Left ventricle myocardium inferior (tissue), 1 donor: ENCODE measurements around the gene DCHS1. TPM values are rescaled to one million over a fixed set of nuclear protein-coding genes. Genes with fewer than 3 reads are reported as not detected.
A peak's percentile ranks its signal among the peaks of the same experiment; 100 is the strongest.

Experiments used
- DNase-seq: peaks from one replicate; pipeline ENCODE4 v3.0.0-alpha.2; 2020
- H3K27ac ChIP-seq: fragments of 200-600 bp; replicated peaks from 2 replicates; pipeline ENCODE4 v1.8.0; 2021
- H3K27me3 ChIP-seq: fragments of 200-600 bp; 2 replicates; pipeline ENCODE4 v1.8.0; 2021; ENCODE audit warnings: low read depth
- H3K36me3 ChIP-seq: fragments of 200-600 bp; 2 replicates; pipeline ENCODE4 v1.8.0; 2021
- H3K4me1 ChIP-seq: fragments of 200-600 bp; 2 replicates; pipeline ENCODE4 v1.8.0; 2021
- H3K4me3 ChIP-seq: fragments of 200-600 bp; 2 replicates; pipeline ENCODE4 v1.8.0; 2021; ENCODE audit warnings: mild to moderate bottlenecking, moderate library complexity
- H3K9me3 ChIP-seq: fragments of 200-600 bp; replicated peaks from 2 replicates; pipeline ENCODE4 v1.8.0; 2021
- intact Hi-C: fragments of 100-400 bp; cut with micrococcal nuclease; formaldehyde crosslinking; loops from one replicate; pipeline ENCODE4 v1.11.0; 2022
- total RNA-seq: library from RNA; stranded (reverse); fragmentation: NEBNext Ultra II Directional; extraction: Animal tissue kit (Norgen Biotek cat#: 25700); gene quantifications from one replicate; pipeline ENCODE4 v1.2.1, GENCODE V29; 2021
- TF ChIP-seq, protein P1 (sequence below): fragments of 200-600 bp; IDR thresholded peaks from 2 replicates; pipeline ENCODE4 v1.8.0; 2021; ENCODE audit warnings: antibody characterized with exemption, mild to moderate bottlenecking, borderline replicate concordance
- donor health status: DM: no; HTN: yes; CAD: no; lungs with severe emphysema.

Gene DCHS1
- total RNA-seq, 1 donor from 2014 or later: 9.5 TPM

DNA sequence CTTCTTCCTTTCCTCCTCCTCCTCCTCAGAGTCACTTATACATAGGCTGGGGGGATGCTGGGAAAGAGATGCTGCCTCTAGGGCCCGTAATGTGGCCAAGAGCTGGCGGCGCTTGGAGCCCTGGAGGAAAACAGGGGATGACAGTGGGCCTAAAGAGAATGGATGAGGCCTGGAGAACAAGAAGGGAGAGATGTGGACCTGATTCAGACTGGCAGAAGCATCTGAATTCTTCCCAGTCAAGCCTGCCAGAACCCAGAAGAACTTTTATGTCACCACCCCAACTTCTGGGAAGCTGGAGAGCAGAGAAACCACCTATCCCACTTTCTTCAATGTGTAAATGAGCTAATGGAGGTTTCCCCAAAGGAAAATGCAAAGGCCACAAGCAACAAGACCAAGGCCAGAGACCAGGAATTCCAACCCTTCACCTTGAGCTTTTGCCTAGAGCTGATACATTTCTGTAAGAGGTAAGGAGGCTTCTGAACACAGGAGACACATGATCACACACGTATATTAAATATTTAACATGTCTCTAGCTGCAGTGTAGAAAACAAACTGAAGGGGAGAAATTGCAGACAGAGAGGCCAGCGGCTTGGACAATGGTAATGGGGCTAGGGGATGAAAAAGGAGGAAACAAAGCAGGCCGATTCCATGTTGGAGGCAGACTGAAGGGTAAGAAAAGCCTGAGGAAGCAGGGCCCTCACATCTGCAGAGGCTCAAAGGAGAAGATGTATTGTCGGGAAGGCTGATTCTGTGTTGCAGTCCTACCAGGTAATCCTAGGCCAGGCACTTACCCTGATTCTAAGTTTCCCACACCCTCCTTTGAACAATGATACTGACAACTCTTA lies 53.3 kb downstream of the DCHS1 start:
- TF ChIP-seq, protein P1, sequence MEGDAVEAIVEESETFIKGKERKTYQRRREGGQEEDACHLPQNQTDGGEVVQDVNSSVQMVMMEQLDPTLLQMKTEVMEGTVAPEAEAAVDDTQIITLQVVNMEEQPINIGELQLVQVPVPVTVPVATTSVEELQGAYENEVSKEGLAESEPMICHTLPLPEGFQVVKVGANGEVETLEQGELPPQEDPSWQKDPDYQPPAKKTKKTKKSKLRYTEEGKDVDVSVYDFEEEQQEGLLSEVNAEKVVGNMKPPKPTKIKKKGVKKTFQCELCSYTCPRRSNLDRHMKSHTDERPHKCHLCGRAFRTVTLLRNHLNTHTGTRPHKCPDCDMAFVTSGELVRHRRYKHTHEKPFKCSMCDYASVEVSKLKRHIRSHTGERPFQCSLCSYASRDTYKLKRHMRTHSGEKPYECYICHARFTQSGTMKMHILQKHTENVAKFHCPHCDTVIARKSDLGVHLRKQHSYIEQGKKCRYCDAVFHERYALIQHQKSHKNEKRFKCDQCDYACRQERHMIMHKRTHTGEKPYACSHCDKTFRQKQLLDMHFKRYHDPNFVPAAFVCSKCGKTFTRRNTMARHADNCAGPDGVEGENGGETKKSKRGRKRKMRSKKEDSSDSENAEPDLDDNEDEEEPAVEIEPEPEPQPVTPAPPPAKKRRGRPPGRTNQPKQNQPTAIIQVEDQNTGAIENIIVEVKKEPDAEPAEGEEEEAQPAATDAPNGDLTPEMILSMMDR: no peak
- Histone ChIP-seq H3K4me1 (peaks cover 98% of the 10 kb centered on the region), H3K4me3 (peak overlapping the region; percentile 90), H3K27ac (peak overlapping the region; percentile 98), H3K27me3 (no peaks in the 10 kb centered on the region), H3K9me3 (no peaks in the 10 kb centered on the region), H3K36me3 (peaks cover 36% of the 10 kb centered on the region)
- DNase-seq: no peak
- intact Hi-C loops: no loop called here

DNA sequence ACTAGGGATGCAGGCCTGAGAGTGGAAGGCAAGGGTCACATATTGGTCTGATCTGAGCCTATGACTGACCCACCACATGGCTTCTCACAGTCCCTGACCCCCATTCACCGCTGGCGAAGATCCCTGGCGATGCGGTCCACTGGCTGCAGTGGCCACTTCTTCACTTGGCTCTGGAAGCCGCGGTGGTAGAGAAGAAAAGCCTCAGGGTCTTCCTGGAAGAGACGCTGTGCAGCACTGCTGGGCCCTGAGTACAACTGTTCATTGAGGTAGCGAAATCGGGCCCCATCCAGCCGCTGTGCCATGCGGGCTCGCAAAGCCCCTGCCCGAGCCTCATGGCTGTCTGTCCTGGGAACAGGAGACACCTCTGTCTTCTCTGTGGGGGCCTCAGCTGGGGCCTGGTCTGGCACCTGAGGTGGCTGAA lies 54.6 kb downstream of the DCHS1 start:
- Histone ChIP-seq H3K9me3 (no peaks in the 10 kb centered on the region), H3K36me3 (peaks cover 36% of the 10 kb centered on the region)
- TF ChIP-seq, protein P1: no peak

DNA sequence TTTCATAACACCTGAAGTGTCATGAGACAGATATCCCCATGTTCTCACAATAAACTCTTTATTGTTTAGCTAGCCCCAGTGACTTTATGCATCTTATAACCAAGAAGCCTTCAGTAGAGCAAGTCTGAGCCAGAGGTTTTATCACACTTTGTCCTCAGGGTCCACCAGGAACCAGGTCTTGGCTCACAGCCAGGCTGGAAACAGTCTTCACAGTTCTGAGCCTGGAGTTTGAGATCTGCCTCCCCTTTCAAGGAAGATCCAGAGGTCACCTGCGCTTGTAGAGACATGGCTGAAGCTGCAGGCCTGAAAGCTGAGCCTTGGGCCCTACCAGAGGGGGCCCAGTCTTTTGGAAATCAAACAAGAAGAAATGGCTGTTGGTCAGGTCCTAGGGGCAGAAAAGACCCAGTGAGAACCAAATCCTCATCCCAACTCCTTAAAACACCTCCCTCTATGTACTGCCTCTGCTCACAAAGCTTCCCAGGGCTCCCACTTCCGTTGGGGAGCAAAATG lies 55.7 kb downstream of the DCHS1 start:
- Histone ChIP-seq H3K27me3 (no peaks in the 10 kb centered on the region), H3K27ac (no peak overlapping the region), H3K4me1 (peaks cover 98% of the 10 kb centered on the region), H3K9me3 (no peaks in the 10 kb centered on the region), H3K4me3 (no peak overlapping the region), H3K36me3 (peaks cover 36% of the 10 kb centered on the region)
- TF ChIP-seq, protein P1: no peak
- no peak for DNase-seq
- intact Hi-C loops: no loop called here

More for the DNA sequence above, 54.6 kb downstream of the DCHS1 start:
- no peak overlapping the region for H3K27ac ChIP-seq
- no peaks in the 10 kb centered on the region for H3K27me3 ChIP-seq
- H3K4me1 ChIP-seq: peaks cover 98% of the 10 kb centered on the region
- intact Hi-C loops: no loop called here
- H3K4me3 ChIP-seq: no peak overlapping the region
- no peak for DNase-seq

DNA sequence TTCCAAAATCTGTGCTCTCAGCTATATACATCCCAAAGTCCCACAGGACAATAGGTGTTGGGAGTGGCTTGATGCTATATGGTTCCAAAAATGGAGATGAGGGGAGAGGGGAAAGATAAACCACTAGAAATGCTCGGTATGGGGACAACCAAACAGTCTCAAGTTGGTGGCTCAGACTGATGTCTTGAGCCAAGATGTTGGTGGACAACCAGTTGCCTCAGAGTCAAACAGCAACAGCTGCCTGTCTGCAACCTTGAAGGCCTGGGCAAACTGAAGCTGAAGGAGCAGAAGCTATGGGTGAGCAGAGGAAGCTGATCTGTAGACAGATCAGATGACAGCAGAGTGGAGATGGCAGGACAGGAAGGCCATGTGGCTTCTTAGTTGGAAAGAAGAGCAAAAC lies 56.2 kb downstream of the DCHS1 start:
- Histone ChIP-seq H3K9me3 (no peaks in the 10 kb centered on the region), H3K27me3 (no peaks in the 10 kb centered on the region), H3K36me3 (peaks cover 36% of the 10 kb centered on the region), H3K27ac (no peak overlapping the region), H3K4me1 (peaks cover 98% of the 10 kb centered on the region), H3K4me3 (no peak overlapping the region)
- TF ChIP-seq, protein P1: no peak
- intact Hi-C loops: no loop called here
- DNase-seq: no peak

DNA sequence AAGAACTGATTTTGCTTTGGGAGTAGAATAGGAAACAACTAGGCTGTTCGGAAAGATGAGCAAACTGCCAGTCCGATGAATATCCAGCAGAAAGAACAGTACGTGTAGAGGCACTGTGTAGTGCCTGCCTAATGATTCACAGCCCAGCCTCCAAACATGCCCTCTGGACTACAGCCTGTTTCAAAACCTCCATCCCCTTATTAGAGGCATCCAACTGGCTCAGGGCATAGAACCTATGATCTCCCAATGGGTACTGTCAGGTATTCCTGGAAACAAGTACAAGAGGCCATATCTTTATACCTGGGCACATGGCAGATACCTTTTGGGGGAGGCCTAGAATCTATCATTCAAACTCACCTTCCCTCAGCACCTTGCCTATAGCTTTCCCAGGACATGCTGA lies 57.1 kb downstream of the DCHS1 start:
- DNase-seq: no peak
- TF ChIP-seq, protein P1: no peak
- Histone ChIP-seq H3K27me3 (no peaks in the 10 kb centered on the region), H3K9me3 (no peaks in the 10 kb centered on the region), H3K36me3 (peaks cover 36% of the 10 kb centered on the region), H3K27ac (peak overlapping the region; percentile 83), H3K4me3 (no peak overlapping the region), H3K4me1 (peaks cover 98% of the 10 kb centered on the region)
- intact Hi-C loops: no loop called here
